ENCODE data around the gene PAK1IP1. TPM values are rescaled to one million over a fixed set of nuclear protein-coding genes. Genes with fewer than 3 reads are reported as not detected.

Gene PAK1IP1
- polyA plus RNA-seq, 1 experiment, result 10.8 TPM

GRCh38 chr6:10687582-10687981, 7.2 kb upstream of the PAK1IP1 start:
- CTCF ChIA-PET, result no interaction called here
- no peak for TF ChIP-seq CTCF (IDR thresholded peaks at IDR 0.05; ENCODE audit: insufficient read depth, low read depth, low read length)
- POLR2A ChIA-PET, result no interaction called here
- H3K36me3 ChIP-seq (ENCODE audit: control insufficient read depth, insufficient read depth, low read length), result no peaks in the 10 kb centered on the region
- DNase-seq (ENCODE audit: low read depth), result no peak
- H3K4me3 ChIP-seq (ENCODE audit: low read depth, low read length), result no peak overlapping the region
- no peaks in the 10 kb centered on the region; the same call in 1 of the 2 replicates for H3K27me3 ChIP-seq (ENCODE audit: control insufficient read depth, insufficient read depth, low read length)

- TF ChIP-seq CTCF (IDR thresholded peaks at IDR 0.05; ENCODE audit: insufficient read depth, low read depth, low read length), result no peak
- Histone ChIP-seq H3K36me3 (ENCODE audit: control insufficient read depth, insufficient read depth, low read length) (no peaks in the 10 kb centered on the region), H3K4me3 (ENCODE audit: low read depth, low read length) (no peak overlapping the region), H3K27me3 (ENCODE audit: control insufficient read depth, insufficient read depth, low read length) (no peaks in the 10 kb centered on the region)
- no peak for DNase-seq (ENCODE audit: low read depth)
- CTCF ChIA-PET, result no interaction called here
- POLR2A ChIA-PET, result no interaction called here
Measured at GRCh38 chr6:10690651-10691445, 3.9 kb upstream of the PAK1IP1 start.

GRCh38 chr6:10692965-10693538, 1.7 kb upstream of the PAK1IP1 start:
- no peak for TF ChIP-seq CTCF (IDR thresholded peaks at IDR 0.05; ENCODE audit: insufficient read depth, low read depth, low read length)
- Histone ChIP-seq H3K4me3 (ENCODE audit: low read depth, low read length) (peak overlapping the region; percentile 98), H3K27me3 (ENCODE audit: control insufficient read depth, insufficient read depth, low read length) (no peaks in the 10 kb centered on the region), H3K36me3 (ENCODE audit: control insufficient read depth, insufficient read depth, low read length) (no peaks in the 10 kb centered on the region)
- DNase-seq (ENCODE audit: low read depth), result no peak
- ChIA-PET POLR2A (no interaction called here), CTCF (no interaction called here)

DNA sequence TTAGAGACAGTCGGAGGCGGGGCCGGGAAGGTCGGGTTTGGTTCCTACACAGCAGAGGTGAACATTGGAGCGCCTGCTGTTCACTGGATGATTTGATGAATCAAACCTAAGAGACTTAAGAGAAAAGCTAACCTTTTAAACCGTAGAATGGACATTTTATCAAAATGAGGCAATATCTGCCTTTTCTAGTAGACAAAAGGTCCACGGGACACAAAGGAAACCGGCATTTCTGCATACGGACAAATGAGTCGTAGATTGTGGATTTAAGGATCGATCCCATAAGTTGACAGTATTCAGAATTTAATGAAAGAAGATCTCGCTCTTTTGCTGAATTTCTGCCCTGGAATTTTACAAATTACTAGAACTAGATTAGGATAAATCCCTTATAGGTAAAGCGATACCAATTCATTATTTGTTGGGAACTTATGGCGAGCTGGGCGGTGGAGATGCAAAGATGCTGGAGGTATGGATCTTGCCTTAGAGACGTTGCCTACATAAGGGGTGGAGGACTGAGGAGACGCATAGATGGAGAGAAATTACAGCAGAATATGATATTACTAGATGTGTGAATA, 400 bp downstream of the PAK1IP1 start:
- peaks cover 3% of the 10 kb centered on the region; the same call in 1 of the 2 replicates for H3K36me3 ChIP-seq (ENCODE audit: control insufficient read depth, insufficient read depth, low read length)
- ChIA-PET POLR2A (interaction anchor here (0.6 to 1.0 kb wide), 2 partner anchors 27 to 76 kb away, joined by 3 to 8 read pairs; no protein-coding TSS in a partner anchor), CTCF (interaction anchor here (1.3 kb wide), 2 partner anchors 20 to 217 kb away, joined by 4 to 5 read pairs; no protein-coding TSS in a partner anchor)
- no peak for TF ChIP-seq CTCF (IDR thresholded peaks at IDR 0.05; ENCODE audit: insufficient read depth, low read depth, low read length)
- peak overlapping the region; percentile 98 for H3K4me3 ChIP-seq (ENCODE audit: low read depth, low read length)
- DNase-seq (ENCODE audit: low read depth), result no peak
- no peaks in the 10 kb centered on the region for H3K27me3 ChIP-seq (ENCODE audit: control insufficient read depth, insufficient read depth, low read length)

GRCh38 chr6:10696655-10697054, 1.9 kb downstream of the PAK1IP1 start:
- POLR2A ChIA-PET, result no interaction called here
- H3K27me3 ChIP-seq (ENCODE audit: control insufficient read depth, insufficient read depth, low read length), result no peaks in the 10 kb centered on the region
- no peak for TF ChIP-seq CTCF (IDR thresholded peaks at IDR 0.05; ENCODE audit: insufficient read depth, low read depth, low read length)
- no peak overlapping the region for H3K4me3 ChIP-seq (ENCODE audit: low read depth, low read length)
- DNase-seq (ENCODE audit: low read depth), result no peak
- H3K36me3 ChIP-seq (ENCODE audit: control insufficient read depth, insufficient read depth, low read length), result peaks cover 3% of the 10 kb centered on the region; the same call in 1 of the 2 replicates
- CTCF ChIA-PET, result interaction anchor here (1.3 kb wide), 1 partner anchor 19 kb away, joined by 4 read pairs; no protein-coding TSS in a partner anchor

Measured in BJ (cell line).